Endothelial cell of umbilical vein (primary cell): ENCODE measurements around the gene SYTL3. TPM values are rescaled to one million over a fixed set of nuclear protein-coding genes. Genes with fewer than 3 reads are reported as not detected.
A peak's percentile ranks its signal among the peaks of the same experiment; 100 is the strongest.

Experiments
- BruUV-seq: library from RNA; stranded (reverse); fragments of 400-500 nt; replicated peaks from 2 replicates; lab custom pipeline; 2021; lab: Mats Ljungman, UMichigan
- CTCF ChIA-PET: fragments of 300-600, 350-600 bp; sonication (Branson Sonifier 250); formaldehyde crosslinking; loops from one replicate; lab custom pipeline; 2021; ENCODE audit warnings: antibody characterized with exemption, inconsistent platforms; lab: Charles Lee
- POLR2A ChIA-PET: fragments of 300-600, 350-600 bp; sonication (Branson Sonifier 250); formaldehyde crosslinking; loops from one replicate; lab custom pipeline; 2021; ENCODE audit warnings: antibody characterized with exemption, inconsistent platforms; lab: Charles Lee
- DNase-seq: peaks from one replicate; pipeline ENCODE4 v3.0.0-alpha.2; 2011; ENCODE audit warnings: low read depth, low spot score
- FAIRE-seq: peaks from 2 replicates; lab custom pipeline; 2011; peaks lifted over from hg19 to GRCh38; lab: Jason Lieb, UNC
- H2AFZ ChIP-seq: 2 replicates; pipeline ENCODE4 v1.6.0; 2012; ENCODE audit warnings: low read depth, low read length, control low read depth, inconsistent platforms
- H3K27ac ChIP-seq: 2 replicates; pipeline ENCODE4 v1.5.1; 2011; ENCODE audit warnings: low read depth, mild to moderate bottlenecking, control low read depth, low read length, moderate library complexity; ENCODE audit not compliant: insufficient read depth
- H3K27me3 ChIP-seq, 2 experiments: 2 replicates each; pipeline versions ENCODE4 v1.6.0 to v1.6.1; 2011; ENCODE audit warnings: low read length in 2 of 2, mixed read lengths in 1 of 2; ENCODE audit not compliant: control insufficient read depth in 2 of 2, insufficient read depth in 2 of 2
- H3K36me3 ChIP-seq, 2 experiments: 2 replicates in 1 of 2; 3 replicates in 1 of 2; pipeline ENCODE4 v1.5.1; 2011; ENCODE audit warnings: low read length in 2 of 2, mild to moderate bottlenecking in 1 of 2, moderate library complexity in 1 of 2; ENCODE audit not compliant: control insufficient read depth in 2 of 2, insufficient read depth in 2 of 2; ENCODE audit errors: extremely low read depth in 1 of 2
- H3K4me1 ChIP-seq: 3 replicates; pipeline ENCODE4 v1.5.1; 2011; ENCODE audit warnings: mild to moderate bottlenecking, low read length; ENCODE audit not compliant: control insufficient read depth, insufficient read depth; ENCODE audit errors: extremely low read depth
- H3K4me2 ChIP-seq: 2 replicates; pipeline ENCODE4 v1.6.1; 2011; ENCODE audit warnings: low read length, control low read depth, mixed read lengths; ENCODE audit not compliant: insufficient read depth
- H3K4me3 ChIP-seq, 3 experiments: fragments of 200-600 bp in 1 of 3; sonication (generic), shearing (Covaris generic) in 1 of 3; replicated peaks in 1 of 3; 2 replicates each; pipeline ENCODE4 v1.5.1; 2011 to 2016; ENCODE audit warnings: control low read depth in 3 of 3, low read length in 3 of 3, mild to moderate bottlenecking in 2 of 3, inconsistent platforms in 1 of 3, low read depth in 1 of 3, moderate library complexity in 1 of 3; ENCODE audit not compliant: insufficient read depth in 1 of 3
- H3K79me2 ChIP-seq: 2 replicates; pipeline ENCODE4 v1.6.0; 2012; ENCODE audit warnings: low read length, inconsistent platforms; ENCODE audit not compliant: control insufficient read depth, insufficient read depth
- H3K9ac ChIP-seq: replicated peaks from 2 replicates; pipeline ENCODE3; 2011; ENCODE audit warnings: low read length, control low read depth; ENCODE audit not compliant: insufficient read depth; ENCODE audit errors: extremely low read depth
- H3K9me1 ChIP-seq: replicated peaks from 3 replicates; pipeline ENCODE4 v1.6.0; 2011; ENCODE audit warnings: mild to moderate bottlenecking, low read length; ENCODE audit not compliant: control insufficient read depth, insufficient read depth; ENCODE audit errors: extremely low read depth
- H3K9me3 ChIP-seq: replicated peaks from 2 replicates; pipeline ENCODE4 v1.5.1; 2012; ENCODE audit warnings: low read length, inconsistent platforms; ENCODE audit not compliant: control insufficient read depth, insufficient read depth
- H4K20me1 ChIP-seq: replicated peaks from 2 replicates; pipeline ENCODE3; 2011; ENCODE audit warnings: mild to moderate bottlenecking, low read length; ENCODE audit not compliant: control insufficient read depth, insufficient read depth; ENCODE audit errors: extremely low read depth
- EZH2 ChIP-seq: IDR thresholded peaks from 2 replicates; pipeline ENCODE4 v1.6.1; 2012; ENCODE audit warnings: borderline replicate concordance, low read depth, mild to moderate bottlenecking, moderate library complexity, low read length, inconsistent platforms; ENCODE audit not compliant: severe bottlenecking
- FOS ChIP-seq: IDR thresholded peaks from 2 replicates; pipeline ENCODE4 v1.6.1; 2011; ENCODE audit warnings: mild to moderate bottlenecking, low read length, moderate library complexity, borderline replicate concordance; ENCODE audit not compliant: insufficient read depth
- GATA2 ChIP-seq: IDR thresholded peaks from 2 replicates; pipeline ENCODE4 v1.7.0; 2011; ENCODE audit warnings: low read depth, mild to moderate bottlenecking, moderate library complexity, mixed read lengths, low read length; ENCODE audit not compliant: insufficient read length, insufficient read depth
- JUN ChIP-seq: IDR thresholded peaks from 2 replicates; pipeline ENCODE4 v1.6.1; 2011; ENCODE audit warnings: borderline replicate concordance, low read depth; ENCODE audit not compliant: insufficient read length, insufficient read depth
- MYC ChIP-seq: IDR thresholded peaks from one replicate; pipeline ENCODE4 v1.6.1; 2011; ENCODE audit warnings: mild to moderate bottlenecking, low read depth, low read length
- POLR2A ChIP-seq: IDR thresholded peaks from 2 replicates; pipeline ENCODE4 v1.6.1; 2012; ENCODE audit warnings: low read depth, mild to moderate bottlenecking, control low read depth, low read length
- POLR2AphosphoS5 ChIP-seq: IDR thresholded peaks from 2 replicates; pipeline ENCODE4 v1.6.1; 2012; ENCODE audit warnings: low read depth, mild to moderate bottlenecking, control low read depth, low read length, moderate library complexity; ENCODE audit not compliant: insufficient read depth
- dilution Hi-C: fragments of 300-500 bp; cut with MboI; formaldehyde crosslinking; loops from one replicate; pipeline ENCODE4 v1.15.0; 2019; ENCODE audit warnings: low sequenced_read_pairs; ENCODE audit not compliant: extremely low pct_ligation_motif_present
- intact Hi-C: fragments of 100-400 bp; cut with micrococcal nuclease; formaldehyde crosslinking; loops from one replicate; pipeline ENCODE4 v1.10.0; 2022
- polyA plus RNA-seq, 4 experiments: library from polyadenylated mRNA; depleted of rRNA in 3 of 4; stranded (reverse) in 3 of 4; unstranded in 1 of 4; fragments of >200 nt; gene quantifications; 2 replicates each; pipeline versions ENCODE4 v1.2.1 to v1.2.3, GENCODE V29; 2011 to 2012; ENCODE audit warnings: missing spikeins in 1 of 4
- total RNA-seq: library from RNA; stranded (reverse); gene quantifications from 2 replicates; pipeline ENCODE4 v1.2.3, GENCODE V29; 2021
- TF ChIP-seq, protein P1 (sequence below), 2 donors: IDR thresholded peaks; 1 replicate in 1 of 2; 2 replicates in 1 of 2; pipeline ENCODE4 v1.5.1; 2011; ENCODE audit warnings: low read length in 2 of 2, mild to moderate bottlenecking in 2 of 2, moderate library complexity in 2 of 2, control low read depth in 1 of 2, inconsistent platforms in 1 of 2, low read depth in 1 of 2; ENCODE audit not compliant: insufficient read depth in 1 of 2; ENCODE audit errors: extremely low read depth in 1 of 2
- TF ChIP-seq, protein P2 (sequence below): IDR thresholded peaks from 2 replicates; pipeline ENCODE4 v1.6.1; 2011; ENCODE audit not compliant: insufficient read depth, insufficient read length

Gene SYTL3
- total and polyA plus RNA-seq, 2 donors (not counting 3 experiments of a cell fraction or from before 2014, with no cell fraction given): 0.59 to 0.77 TPM

DNA sequence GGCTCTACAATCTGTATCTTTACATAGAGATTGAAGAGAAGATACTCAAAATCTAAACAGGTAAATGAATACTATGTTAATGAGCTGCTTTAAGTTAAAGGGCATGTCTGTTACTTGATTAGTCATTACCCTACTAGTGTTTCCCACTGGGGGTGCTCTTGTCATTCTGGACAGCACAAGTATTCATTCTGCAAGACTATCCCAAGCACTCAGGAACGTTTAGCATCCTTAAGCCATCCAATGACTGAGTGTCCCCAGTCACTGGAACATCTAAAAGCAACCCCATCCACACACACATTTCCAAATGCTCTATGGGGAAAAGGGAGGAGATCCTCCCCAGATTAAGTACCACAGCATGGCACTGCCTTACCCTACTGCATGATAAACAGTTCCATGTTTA, 143.6 kb downstream of the SYTL3 start:
- dilution Hi-C loops: no loop called here
- Histone ChIP-seq H3K4me3 (no peak overlapping the region), H4K20me1 (peaks cover 4% of the 10 kb centered on the region), H3K79me2 (peaks cover 89% of the 10 kb centered on the region), H3K36me3 (peaks cover 0 to 2% of the 10 kb centered on the region in 2 experiments), H3K9me3 (no peaks in the 10 kb centered on the region), H3K27me3 (no peaks in the 10 kb centered on the region), H2AFZ (no peak overlapping the region), H3K9me1 (no peaks in the 10 kb centered on the region), H3K27ac (no peak overlapping the region), H3K9ac (no peak overlapping the region), H3K4me1 (no peaks in the 10 kb centered on the region), H3K4me2 (no peak overlapping the region)
- FAIRE-seq: peak; percentile 67
- peak; percentile 37 for DNase-seq
- ChIA-PET POLR2A (no interaction called here), CTCF (interaction anchor here (0.7 to 2.0 kb wide), 17 partner anchors 8 to 215 kb away, joined by 3 to 21 read pairs (median 4); partner anchors contain the start of gene EZR)
- intact Hi-C loops: loop anchor here (1.0 kb wide), 1 partner anchor 179 kb away; no protein-coding TSS in a partner anchor
- BruUV-seq: no TSS peak
- TF ChIP-seq POLR2A: no peak
- TF ChIP-seq, protein P1, sequence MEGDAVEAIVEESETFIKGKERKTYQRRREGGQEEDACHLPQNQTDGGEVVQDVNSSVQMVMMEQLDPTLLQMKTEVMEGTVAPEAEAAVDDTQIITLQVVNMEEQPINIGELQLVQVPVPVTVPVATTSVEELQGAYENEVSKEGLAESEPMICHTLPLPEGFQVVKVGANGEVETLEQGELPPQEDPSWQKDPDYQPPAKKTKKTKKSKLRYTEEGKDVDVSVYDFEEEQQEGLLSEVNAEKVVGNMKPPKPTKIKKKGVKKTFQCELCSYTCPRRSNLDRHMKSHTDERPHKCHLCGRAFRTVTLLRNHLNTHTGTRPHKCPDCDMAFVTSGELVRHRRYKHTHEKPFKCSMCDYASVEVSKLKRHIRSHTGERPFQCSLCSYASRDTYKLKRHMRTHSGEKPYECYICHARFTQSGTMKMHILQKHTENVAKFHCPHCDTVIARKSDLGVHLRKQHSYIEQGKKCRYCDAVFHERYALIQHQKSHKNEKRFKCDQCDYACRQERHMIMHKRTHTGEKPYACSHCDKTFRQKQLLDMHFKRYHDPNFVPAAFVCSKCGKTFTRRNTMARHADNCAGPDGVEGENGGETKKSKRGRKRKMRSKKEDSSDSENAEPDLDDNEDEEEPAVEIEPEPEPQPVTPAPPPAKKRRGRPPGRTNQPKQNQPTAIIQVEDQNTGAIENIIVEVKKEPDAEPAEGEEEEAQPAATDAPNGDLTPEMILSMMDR (IDR thresholded peaks at IDR 0.05; ENCODE audit: extremely low read depth in 1 of 2, insufficient read depth in 1 of 2, low read depth in 1 of 2, low read length in 2 of 2): peak; percentile 7 to 33

DNA sequence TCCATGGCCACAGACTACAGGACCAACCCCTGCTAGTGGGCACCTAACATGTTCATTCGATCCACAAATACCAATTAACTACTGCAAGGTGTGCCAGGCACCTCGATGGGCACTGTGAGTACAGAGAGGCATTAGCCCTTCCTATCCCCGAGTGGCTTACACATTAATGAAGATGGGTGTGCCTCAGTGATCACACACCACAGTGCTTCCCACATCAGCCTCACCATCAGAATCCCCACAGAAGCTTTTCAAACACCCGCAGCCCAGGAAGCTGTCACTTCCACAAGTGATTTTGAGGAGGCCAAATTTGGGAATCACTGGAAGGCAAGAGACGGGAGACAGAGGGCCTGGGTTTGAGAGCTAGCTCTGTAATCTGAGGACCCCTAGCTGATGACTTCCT, 145.7 kb downstream of the SYTL3 start:
- intact Hi-C loops: no loop called here
- no TSS peak for BruUV-seq
- dilution Hi-C loops: no loop called here

More for the DNA sequence above, 145.7 kb downstream of the SYTL3 start:
- H3K9me3 ChIP-seq: no peaks in the 10 kb centered on the region
- no peak overlapping the region for H2AFZ ChIP-seq
- FAIRE-seq: no peak
- H3K9ac ChIP-seq: no peak overlapping the region
- peaks cover 4% of the 10 kb centered on the region for H4K20me1 ChIP-seq
- ChIA-PET POLR2A (no interaction called here), CTCF (interaction anchor here (1.4 kb wide), 1 partner anchor 53 kb away, joined by 4 read pairs; no protein-coding TSS in a partner anchor)
- DNase-seq: no peak
- no peaks in the 10 kb centered on the region for H3K9me1 ChIP-seq
- H3K27ac ChIP-seq: no peak overlapping the region
- H3K4me2 ChIP-seq: no peak overlapping the region
- no peaks in the 10 kb centered on the region for H3K27me3 ChIP-seq
- peaks cover 17% of the 10 kb centered on the region for H3K4me1 ChIP-seq
- no peak overlapping the region for H3K4me3 ChIP-seq
- TF ChIP-seq MYC (no peak), GATA2 (no peak), JUN (no peak), FOS (no peak), POLR2A (no peak), POLR2AphosphoS5 (no peak), EZH2 (no peak)
- TF ChIP-seq, protein P2, sequence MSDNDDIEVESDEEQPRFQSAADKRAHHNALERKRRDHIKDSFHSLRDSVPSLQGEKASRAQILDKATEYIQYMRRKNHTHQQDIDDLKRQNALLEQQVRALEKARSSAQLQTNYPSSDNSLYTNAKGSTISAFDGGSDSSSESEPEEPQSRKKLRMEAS: no peak
- TF ChIP-seq, protein P1 (IDR thresholded peaks at IDR 0.05; ENCODE audit: extremely low read depth in 1 of 2, insufficient read depth in 1 of 2, low read depth in 1 of 2, low read length in 2 of 2): no peak
- peaks cover 97% of the 10 kb centered on the region for H3K79me2 ChIP-seq
- H3K36me3 ChIP-seq: no peaks in the 10 kb centered on the region
